Right lobe of liver (tissue), 4 donors: ENCODE results near the gene AMPD3.

Experiments
- CTCF ChIP-seq, 4 donors: fragments of 200-600 bp in 3 of 4; fragments of 450-650 bp in 1 of 4; IDR thresholded peaks; one replicate each; pipeline versions ENCODE4 v1.5.1 to v1.8.0; 2016 to 2022; ENCODE audit warnings: antibody characterized with exemption in 4 of 4, mild to moderate bottlenecking in 2 of 4
- POLR2A ChIP-seq: fragments of 450-650 bp; IDR thresholded peaks from one replicate; pipeline ENCODE4 v1.6.1; 2017; ENCODE audit warnings: antibody characterized with exemption, mild to moderate bottlenecking
- donor health status: DM: no; HTN: no; CAD: no.
- donor health status: DM: no; HTN: no; CAD: no.
- donor health status: DM: no; HTN: yes; CAD: no.

- TF ChIP-seq CTCF (IDR thresholded peaks at IDR 0.05): no peak
- no peak for TF ChIP-seq POLR2A
Measured at GRCh38 chr11:10481560-10482349, 26.7 kb downstream of the AMPD3 start.
